SK-N-SH treated with all-trans-retinoic acid at 6 μM for 48 hours (cell line): ENCODE measurements around the gene LILRA5.

ENCODE experiments used
- ATAC-seq: fragments of 200-7000 bp; cut with Tn5 transposase; 3 replicates; pipeline ENCODE4 v1.9.1; 2020; ENCODE audit warnings: mild to moderate bottlenecking, moderate library complexity
- CSDC2 ChIP-seq: fragments of 250-450 bp; sonication (Bioruptor Pico); IDR thresholded peaks from 2 replicates; pipeline ENCODE4 v1.5.0; 2020; ENCODE audit warnings: mild to moderate bottlenecking, moderate library complexity
- PPARA ChIP-seq: fragments of 250-450 bp; sonication (Bioruptor Pico); IDR thresholded peaks from 2 replicates; pipeline ENCODE4 v1.5.0; 2020; ENCODE audit warnings: mild to moderate bottlenecking, borderline replicate concordance
- SNAI2 ChIP-seq: fragments of 250-450 bp; sonication (Bioruptor Pico); IDR thresholded peaks from 2 replicates; pipeline ENCODE4 v1.5.0; 2020; ENCODE audit warnings: mild to moderate bottlenecking, moderate library complexity
- TCF4 ChIP-seq: fragments of 250-450 bp; sonication (Bioruptor Pico); IDR thresholded peaks from 2 replicates; pipeline ENCODE4 v1.8.0; 2021; ENCODE audit warnings: mild to moderate bottlenecking, moderate library complexity, borderline replicate concordance
- ZC3H10 ChIP-seq: fragments of 250-450 bp; sonication (Bioruptor Pico); IDR thresholded peaks from 2 replicates; pipeline ENCODE4 v1.5.1; 2021; ENCODE audit warnings: mild to moderate bottlenecking, moderate library complexity
- ZFP3 ChIP-seq: fragments of 250-450 bp; sonication (Bioruptor Pico); IDR thresholded peaks from 2 replicates; pipeline ENCODE4 v1.5.0; 2020; ENCODE audit warnings: mild to moderate bottlenecking, moderate library complexity
- ZFP30 ChIP-seq: fragments of 450-650 bp; formaldehyde crosslinking; IDR thresholded peaks from 2 replicates; pipeline ENCODE4 v1.5.0; 2022; ENCODE audit warnings: mild to moderate bottlenecking, moderate library complexity
- ZNF8 ChIP-seq: fragments of 450-650 bp; formaldehyde crosslinking; IDR thresholded peaks from 2 replicates; pipeline ENCODE4 v1.5.0; 2020; ENCODE audit warnings: mild to moderate bottlenecking, moderate library complexity
- TF ChIP-seq, protein P1 (sequence below): fragments of 250-450 bp; sonication (Bioruptor Pico); IDR thresholded peaks from 2 replicates; pipeline ENCODE4 v1.5.0; 2020; ENCODE audit warnings: mild to moderate bottlenecking, moderate library complexity
- TF ChIP-seq, protein P2 (sequence below): fragments of 250-450 bp; sonication (Bioruptor Pico); IDR thresholded peaks from 2 replicates; pipeline ENCODE4 v1.5.1; 2021; ENCODE audit warnings: mild to moderate bottlenecking, moderate library complexity

Gene LILRA5

DNA sequence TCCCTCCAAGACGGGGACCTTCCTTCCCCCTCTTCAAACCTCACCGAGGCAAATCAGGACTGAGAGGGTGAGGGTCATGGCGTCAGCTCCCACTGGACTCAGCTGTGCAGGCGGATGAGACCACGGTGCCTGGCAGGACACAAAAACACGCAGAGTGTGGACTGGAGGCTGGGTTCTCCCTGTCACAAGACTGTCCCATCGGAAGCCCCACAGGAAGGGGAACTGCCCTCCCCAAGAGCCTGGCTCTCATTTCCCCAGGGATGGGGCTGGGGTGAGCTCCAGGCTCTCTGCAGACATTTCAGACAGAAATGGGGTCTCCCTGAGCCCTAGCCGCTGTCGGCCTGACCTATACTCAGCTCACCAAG lies 55.9 kb downstream of the LILRA5 start, which contains the start of gene LILRB5:
TSS of gene LILRB5 (minus strand) at position 158 of the 365 bp plus-strand sequence. CDS start at position 78, 80 bp downstream.
- ATAC-seq, result no peak
- TF ChIP-seq PPARA (no peak), ZNF8 (CRISPR knock-in tag) (no peak), CSDC2 (CRISPR knock-in tag) (no peak), TCF4 (CRISPR knock-in tag) (no peak), ZC3H10 (CRISPR knock-in tag) (no peak), ZFP30 (CRISPR knock-in tag) (no peak), ZFP3 (CRISPR knock-in tag) (no peak), SNAI2 (CRISPR knock-in tag) (no peak)
- TF ChIP-seq, protein P1, sequence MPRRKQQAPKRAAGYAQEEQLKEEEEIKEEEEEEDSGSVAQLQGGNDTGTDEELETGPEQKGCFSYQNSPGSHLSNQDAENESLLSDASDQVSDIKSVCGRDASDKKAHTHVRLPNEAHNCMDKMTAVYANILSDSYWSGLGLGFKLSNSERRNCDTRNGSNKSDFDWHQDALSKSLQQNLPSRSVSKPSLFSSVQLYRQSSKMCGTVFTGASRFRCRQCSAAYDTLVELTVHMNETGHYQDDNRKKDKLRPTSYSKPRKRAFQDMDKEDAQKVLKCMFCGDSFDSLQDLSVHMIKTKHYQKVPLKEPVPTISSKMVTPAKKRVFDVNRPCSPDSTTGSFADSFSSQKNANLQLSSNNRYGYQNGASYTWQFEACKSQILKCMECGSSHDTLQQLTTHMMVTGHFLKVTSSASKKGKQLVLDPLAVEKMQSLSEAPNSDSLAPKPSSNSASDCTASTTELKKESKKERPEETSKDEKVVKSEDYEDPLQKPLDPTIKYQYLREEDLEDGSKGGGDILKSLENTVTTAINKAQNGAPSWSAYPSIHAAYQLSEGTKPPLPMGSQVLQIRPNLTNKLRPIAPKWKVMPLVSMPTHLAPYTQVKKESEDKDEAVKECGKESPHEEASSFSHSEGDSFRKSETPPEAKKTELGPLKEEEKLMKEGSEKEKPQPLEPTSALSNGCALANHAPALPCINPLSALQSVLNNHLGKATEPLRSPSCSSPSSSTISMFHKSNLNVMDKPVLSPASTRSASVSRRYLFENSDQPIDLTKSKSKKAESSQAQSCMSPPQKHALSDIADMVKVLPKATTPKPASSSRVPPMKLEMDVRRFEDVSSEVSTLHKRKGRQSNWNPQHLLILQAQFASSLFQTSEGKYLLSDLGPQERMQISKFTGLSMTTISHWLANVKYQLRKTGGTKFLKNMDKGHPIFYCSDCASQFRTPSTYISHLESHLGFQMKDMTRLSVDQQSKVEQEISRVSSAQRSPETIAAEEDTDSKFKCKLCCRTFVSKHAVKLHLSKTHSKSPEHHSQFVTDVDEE (CRISPR knock-in tag), result no peak
- TF ChIP-seq, protein P2, sequence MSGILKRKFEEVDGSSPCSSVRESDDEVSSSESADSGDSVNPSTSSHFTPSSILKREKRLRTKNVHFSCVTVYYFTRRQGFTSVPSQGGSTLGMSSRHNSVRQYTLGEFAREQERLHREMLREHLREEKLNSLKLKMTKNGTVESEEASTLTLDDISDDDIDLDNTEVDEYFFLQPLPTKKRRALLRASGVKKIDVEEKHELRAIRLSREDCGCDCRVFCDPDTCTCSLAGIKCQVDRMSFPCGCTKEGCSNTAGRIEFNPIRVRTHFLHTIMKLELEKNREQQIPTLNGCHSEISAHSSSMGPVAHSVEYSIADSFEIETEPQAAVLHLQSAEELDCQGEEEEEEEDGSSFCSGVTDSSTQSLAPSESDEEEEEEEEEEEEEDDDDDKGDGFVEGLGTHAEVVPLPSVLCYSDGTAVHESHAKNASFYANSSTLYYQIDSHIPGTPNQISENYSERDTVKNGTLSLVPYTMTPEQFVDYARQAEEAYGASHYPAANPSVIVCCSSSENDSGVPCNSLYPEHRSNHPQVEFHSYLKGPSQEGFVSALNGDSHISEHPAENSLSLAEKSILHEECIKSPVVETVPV, result no peak
